NB4 (cell line): ENCODE results near the gene SASH1.

Experiments
- DNase-seq: peaks from one replicate; pipeline ENCODE4 v3.0.0; 2010; ENCODE audit warnings: low read depth
- H3K4me3 ChIP-seq: one replicate; pipeline ENCODE4 v1.5.1; 2011; ENCODE audit warnings: mild to moderate bottlenecking, low read depth, low read length, moderate library complexity
- CTCF ChIP-seq: IDR thresholded peaks from one replicate; pipeline ENCODE4 v1.5.1; 2012; ENCODE audit warnings: low read depth, low read length
- MAX ChIP-seq: IDR thresholded peaks from 2 replicates; pipeline ENCODE4 v1.6.1; 2011; ENCODE audit warnings: low read depth, low read length
- MYC ChIP-seq: IDR thresholded peaks from 2 replicates; pipeline ENCODE4 v1.6.1; 2011; ENCODE audit warnings: low read depth, low read length
- POLR2A ChIP-seq: IDR thresholded peaks from 2 replicates; pipeline ENCODE4 v1.6.1; 2011; ENCODE audit warnings: mild to moderate bottlenecking; ENCODE audit not compliant: insufficient read length; ENCODE audit errors: extremely low read depth

SASH1 gene

GRCh38 chr6:148461986-148462577, 119.4 kb downstream of the SASH1 start:
- DNase-seq: no peak
- H3K4me3 ChIP-seq: no peak overlapping the region
- TF ChIP-seq POLR2A: no peak
- no peak for TF ChIP-seq MAX
- no peak for TF ChIP-seq MYC
- no peak for TF ChIP-seq CTCF

GRCh38 chr6:148463671-148464070, 121.0 kb downstream of the SASH1 start:
- TF ChIP-seq POLR2A (no peak), CTCF (no peak), MYC (no peak), MAX (no peak)
- H3K4me3 ChIP-seq: no peak overlapping the region
- DNase-seq: no peak

GRCh38 chr6:148464319-148465010, 121.8 kb downstream of the SASH1 start:
- no peak overlapping the region for H3K4me3 ChIP-seq
- DNase-seq: peak; percentile 73
- TF ChIP-seq CTCF (peak; percentile 95), MYC (no peak)

- TF ChIP-seq CTCF: no peak
- TF ChIP-seq MYC: no peak
- no peak for TF ChIP-seq MAX
- TF ChIP-seq POLR2A: no peak
- no peak overlapping the region for H3K4me3 ChIP-seq
These were observed 122.3 kb downstream of the SASH1 start for GRCh38 chr6:148465011-148465335.

GRCh38 chr6:148465670-148466069, 123.0 kb downstream of the SASH1 start:
- no peak for TF ChIP-seq MYC
- no peak for TF ChIP-seq CTCF
- TF ChIP-seq POLR2A: no peak
- TF ChIP-seq MAX: no peak
- H3K4me3 ChIP-seq: no peak overlapping the region
- no peak for DNase-seq

More at GRCh38 chr6:148465011-148465335, 122.3 kb downstream of the SASH1 start:
- no peak for DNase-seq

GRCh38 chr6:148466158-148466557, 123.5 kb downstream of the SASH1 start:
- no peak for DNase-seq
- no peak for TF ChIP-seq MYC
- no peak for TF ChIP-seq MAX
- no peak for TF ChIP-seq POLR2A
- H3K4me3 ChIP-seq: no peak overlapping the region

GRCh38 chr6:148467926-148468325, 125.3 kb downstream of the SASH1 start:
- TF ChIP-seq CTCF: no peak
- no peak for TF ChIP-seq MYC
- TF ChIP-seq MAX: no peak
- no peak for TF ChIP-seq POLR2A
- DNase-seq: no peak
- H3K4me3 ChIP-seq: no peak overlapping the region
